ENCODE results near the gene PRRC2B.

The PRRC2B gene

DNA sequence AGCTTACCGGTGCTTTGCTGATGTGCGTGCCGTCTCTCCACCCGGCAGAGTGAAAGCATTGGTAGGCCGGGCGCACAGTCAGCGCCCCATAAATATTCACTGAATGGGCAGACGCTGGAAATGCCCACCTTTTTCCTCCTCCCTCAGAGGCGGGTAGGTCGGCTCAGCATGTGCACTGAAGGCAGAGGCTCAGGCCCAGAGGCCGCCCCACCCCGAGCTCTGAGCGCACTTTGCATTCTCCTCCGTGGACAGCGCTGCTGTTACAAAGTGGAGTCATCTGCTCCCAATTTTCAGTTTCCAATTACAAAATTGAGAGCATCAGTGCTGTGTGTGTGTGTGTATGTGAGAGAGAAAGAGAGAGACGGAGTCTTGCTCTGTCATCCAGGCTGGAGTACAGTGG is 126.6 kb downstream of the PRRC2B start:
- no peak for TF ChIP-seq CTCF (IDR thresholded peaks at IDR 0.05; ENCODE audit: control insufficient read depth, extremely low read depth, insufficient read depth)
- H3K4me3 ChIP-seq (ENCODE audit: low read depth, low read length) = no peak overlapping the region
- DNase-seq (ENCODE audit: low read depth) = no peak

GRCh38 chr9:131521203-131521602 is 127.3 kb downstream of the PRRC2B start:
- no peak for TF ChIP-seq CTCF (IDR thresholded peaks at IDR 0.05; ENCODE audit: control insufficient read depth, extremely low read depth, insufficient read depth)
- no peak for DNase-seq (ENCODE audit: low read depth)

DNA sequence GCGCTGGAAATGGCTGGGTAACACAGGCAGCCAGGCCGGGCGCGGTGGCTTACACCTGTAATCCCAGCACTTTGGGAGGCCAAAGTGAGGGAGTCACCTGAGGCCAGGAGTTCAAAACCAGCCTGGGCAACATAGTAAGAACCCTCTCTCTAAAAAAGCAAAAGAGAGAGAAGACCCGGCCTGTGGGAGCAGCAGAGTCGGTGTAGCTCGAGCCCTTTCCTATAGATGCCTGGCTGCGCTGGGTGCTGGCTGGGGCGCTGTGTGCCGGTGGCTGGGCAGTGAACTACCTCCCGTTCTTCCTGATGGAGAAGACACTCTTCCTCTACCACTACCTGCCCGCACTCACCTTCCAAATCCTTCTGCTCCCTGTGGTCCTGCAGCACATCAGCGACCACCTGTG is 127.9 kb downstream of the PRRC2B start:
- no peak for DNase-seq (ENCODE audit: low read depth)
- H3K4me3 ChIP-seq (ENCODE audit: low read depth, low read length) = no peak overlapping the region
- TF ChIP-seq CTCF (IDR thresholded peaks at IDR 0.05; ENCODE audit: control insufficient read depth, extremely low read depth, insufficient read depth) = no peak

More at GRCh38 chr9:131521203-131521602, 127.3 kb downstream of the PRRC2B start:
- H3K4me3 ChIP-seq (ENCODE audit: low read depth, low read length) = no peak overlapping the region

GRCh38 chr9:131522257-131523085 is 128.6 kb downstream of the PRRC2B start:
- no peak overlapping the region for H3K4me3 ChIP-seq (ENCODE audit: low read depth, low read length)
- no peak for DNase-seq (ENCODE audit: low read depth)
- no peak for TF ChIP-seq CTCF (IDR thresholded peaks at IDR 0.05; ENCODE audit: control insufficient read depth, extremely low read depth, insufficient read depth)

GRCh38 chr9:131523086-131523388 is 129.2 kb downstream of the PRRC2B start:
- H3K4me3 ChIP-seq (ENCODE audit: low read depth, low read length) = no peak overlapping the region
- TF ChIP-seq CTCF (IDR thresholded peaks at IDR 0.05; ENCODE audit: control insufficient read depth, extremely low read depth, insufficient read depth) = no peak
- DNase-seq (ENCODE audit: low read depth) = no peak

- DNase-seq (ENCODE audit: low read depth) = no peak
- no peak overlapping the region for H3K4me3 ChIP-seq (ENCODE audit: low read depth, low read length)
- TF ChIP-seq CTCF (IDR thresholded peaks at IDR 0.05; ENCODE audit: control insufficient read depth, extremely low read depth, insufficient read depth) = no peak
Observed at GRCh38 chr9:131523451-131524435, 129.9 kb downstream of the PRRC2B start.

Measured in LNCaP clone FGC (cell line).